CD8-positive, alpha-beta memory T cell (primary cell): ENCODE results near the gene ARMC9. TPM values are rescaled to one million over a fixed set of nuclear protein-coding genes. Genes with fewer than 3 reads are reported as not detected.
"Not testable (repeated sequence)": the region's sequence is repeated elsewhere in the genome, so short reads cannot be mapped to it uniquely, and the experiment has no call there.

Source experiments
- CTCF ChIA-PET: fragments of 350-600 bp; sonication (Branson Sonifier 250); formaldehyde crosslinking; loops from one replicate; lab custom pipeline; 2021; ENCODE audit warnings: antibody characterized with exemption; lab: Charles Lee
- POLR2A ChIA-PET: fragments of 350-600 bp; sonication (Branson Sonifier 250); formaldehyde crosslinking; loops from one replicate; lab custom pipeline; 2021; ENCODE audit warnings: antibody characterized with exemption; lab: Charles Lee
- DNase-seq, 5 donors: peaks; one replicate each; pipeline versions ENCODE4 v3.0.0 to v3.0.0-alpha.2; 2020 to 2022; ENCODE audit warnings: mixed read lengths in 1 of 5
- H3K27ac ChIP-seq: one replicate; pipeline ENCODE4 v1.7.0; 2013; ENCODE audit warnings: low read depth, mild to moderate bottlenecking, low read length, moderate library complexity
- H3K27me3 ChIP-seq: 2 replicates; pipeline ENCODE4 v1.7.0; 2013; ENCODE audit warnings: low read length, mild to moderate bottlenecking; ENCODE audit not compliant: insufficient read depth, poor library complexity, severe bottlenecking
- H3K36me3 ChIP-seq: 2 replicates; pipeline ENCODE4 v1.7.0; 2013; ENCODE audit warnings: mild to moderate bottlenecking, low read length, moderate library complexity; ENCODE audit not compliant: insufficient read depth
- H3K4me1 ChIP-seq: 2 replicates; pipeline ENCODE4 v1.7.0; 2013; ENCODE audit warnings: mild to moderate bottlenecking, low read length, moderate library complexity; ENCODE audit not compliant: insufficient read depth
- H3K4me3 ChIP-seq: 2 replicates; pipeline ENCODE4 v1.7.0; 2013; ENCODE audit warnings: mild to moderate bottlenecking, low read length
- H3K9me3 ChIP-seq: 2 replicates; pipeline ENCODE4 v1.7.0; 2013; ENCODE audit warnings: mild to moderate bottlenecking, low read length
- H3K27ac Mint-ChIP-seq, 8 donors: one replicate each; pipeline ENCODE4 v1.8.0; 2020 to 2021; ENCODE audit warnings: mixed read lengths in 8 of 8, mild to moderate bottlenecking in 6 of 8, inconsistent platforms in 3 of 8, moderate library complexity in 3 of 8
- H3K27me3 Mint-ChIP-seq, 2 donors: one replicate each; pipeline ENCODE4 v1.8.0; 2020 to 2021; ENCODE audit warnings: mixed read lengths in 2 of 2, mild to moderate bottlenecking in 1 of 2, moderate library complexity in 1 of 2
- H3K36me3 Mint-ChIP-seq, 3 donors: one replicate each; pipeline ENCODE4 v1.8.0; 2020 to 2021; ENCODE audit warnings: mixed read lengths in 3 of 3, inconsistent platforms in 1 of 3, mild to moderate bottlenecking in 1 of 3
- H3K4me1 Mint-ChIP-seq, 3 donors: one replicate each; pipeline ENCODE4 v1.8.0; 2020 to 2021; ENCODE audit warnings: mixed read lengths in 3 of 3, inconsistent platforms in 1 of 3, mild to moderate bottlenecking in 1 of 3
- H3K4me3 Mint-ChIP-seq, 7 donors: one replicate each; pipeline ENCODE4 v1.8.0; 2020 to 2021; ENCODE audit warnings: mixed read lengths in 7 of 7, mild to moderate bottlenecking in 6 of 7, moderate library complexity in 4 of 7, inconsistent platforms in 2 of 7
- H3K9me3 Mint-ChIP-seq, 5 donors: one replicate each; pipeline ENCODE4 v1.8.0; 2020 to 2022; ENCODE audit warnings: mixed read lengths in 5 of 5, mild to moderate bottlenecking in 3 of 5, moderate library complexity in 2 of 5, inconsistent platforms in 1 of 5
- polyA plus RNA-seq: library from polyadenylated mRNA; unstranded; fragments of 300-500 nt; fragmentation: Illumina TruSeq; gene quantifications from one replicate; pipeline ENCODE4 v1.2.3, GENCODE V29; 2021
- total RNA-seq, 2 experiments: library from RNA; stranded (reverse); gene quantifications; one replicate each; pipeline ENCODE4 v1.2.3, GENCODE V29; 2021

ARMC9 gene
- total and polyA plus RNA-seq, 3 experiments from 2014 or later = 1.0 to 6.4 (median 5.3) TPM

GRCh38 chr2:231372326-231372725 is 173.9 kb downstream of the ARMC9 start:
- no peaks in the 10 kb centered on the region for H3K27me3 ChIP-seq
- Mint-ChIP-seq H3K4me1 (no peaks in the 10 kb centered on the region), H3K36me3 (no peaks in the 10 kb centered on the region), H3K27ac (no peak overlapping the region), H3K4me3 (no peak overlapping the region), H3K9me3 (no peaks in the 10 kb centered on the region), H3K27me3 (peaks cover 0 to 4% of the 10 kb centered on the region in 2 donors)
- DNase-seq = peak in 1 of 5 donors; percentile 29
- no peaks in the 10 kb centered on the region for H3K4me1 ChIP-seq
- CTCF ChIA-PET = interaction anchor here (1.2 kb wide), 1 partner anchor 25 kb away, joined by 3 read pairs; no protein-coding TSS in a partner anchor
- no peaks in the 10 kb centered on the region for H3K36me3 ChIP-seq
- POLR2A ChIA-PET = interaction anchor here (0.6 kb wide), 1 partner anchor 26 kb away, joined by 4 read pairs; no protein-coding TSS in a partner anchor
- no peaks in the 10 kb centered on the region for H3K9me3 ChIP-seq
- no peak overlapping the region for H3K4me3 ChIP-seq
- no peak overlapping the region for H3K27ac ChIP-seq

- POLR2A ChIA-PET = no interaction called here
- Mint-ChIP-seq H3K27me3 (peaks cover 0 to 4% of the 10 kb centered on the region in 2 donors), H3K36me3 (no peaks in the 10 kb centered on the region), H3K27ac (peak overlapping the region in 1 of 8 donors; percentile 33), H3K4me1 (no peaks in the 10 kb centered on the region), H3K9me3 (no peaks in the 10 kb centered on the region), H3K4me3 (no peak overlapping the region)
- DNase-seq = no peak
- no peak overlapping the region for H3K4me3 ChIP-seq
- no peaks in the 10 kb centered on the region for H3K36me3 ChIP-seq
- H3K27me3 ChIP-seq = no peaks in the 10 kb centered on the region
- no peaks in the 10 kb centered on the region for H3K4me1 ChIP-seq
- H3K27ac ChIP-seq = no peak overlapping the region
- CTCF ChIA-PET = no interaction called here
- H3K9me3 ChIP-seq = no peaks in the 10 kb centered on the region
Observed at GRCh38 chr2:231373184-231373583, 174.8 kb downstream of the ARMC9 start.

- H3K4me3 Mint-ChIP-seq = no peak overlapping the region
- no peaks in the 10 kb centered on the region for H3K9me3 Mint-ChIP-seq
- DNase-seq = no peak
- no peaks in the 10 kb centered on the region for H3K4me1 Mint-ChIP-seq
- peaks cover 0 to 4% of the 10 kb centered on the region in 2 donors for H3K27me3 Mint-ChIP-seq
- no peak overlapping the region for H3K4me3 ChIP-seq
- no peaks in the 10 kb centered on the region for H3K36me3 ChIP-seq
- no peaks in the 10 kb centered on the region for H3K4me1 ChIP-seq
- no peaks in the 10 kb centered on the region for H3K9me3 ChIP-seq
- no peaks in the 10 kb centered on the region for H3K36me3 Mint-ChIP-seq
- ChIA-PET CTCF (interaction anchor here (0.7 kb wide), 1 partner anchor 146 kb away, joined by 3 read pairs; no protein-coding TSS in a partner anchor), POLR2A (no interaction called here)
- no peaks in the 10 kb centered on the region for H3K27me3 ChIP-seq
- H3K27ac Mint-ChIP-seq = peak overlapping the region in 2 of 8 donors; percentile 33 to 65
- H3K27ac ChIP-seq = no peak overlapping the region
Observed at GRCh38 chr2:231373786-231374349, 175.4 kb downstream of the ARMC9 start.

- no peak overlapping the region for H3K4me3 Mint-ChIP-seq
- H3K9me3 Mint-ChIP-seq = no peaks in the 10 kb centered on the region
- Histone ChIP-seq H3K4me1 (no peaks in the 10 kb centered on the region), H3K36me3 (no peaks in the 10 kb centered on the region), H3K27ac (no peak overlapping the region), H3K9me3 (no peaks in the 10 kb centered on the region), H3K4me3 (no peak overlapping the region), H3K27me3 (no peaks in the 10 kb centered on the region)
- H3K27ac Mint-ChIP-seq = no peak overlapping the region
- no peak for DNase-seq
- H3K27me3 Mint-ChIP-seq = peaks cover 0 to 4% of the 10 kb centered on the region in 2 donors
- no peaks in the 10 kb centered on the region for H3K36me3 Mint-ChIP-seq
- no peaks in the 10 kb centered on the region for H3K4me1 Mint-ChIP-seq
- POLR2A ChIA-PET = no interaction called here
- CTCF ChIA-PET = no interaction called here
Observed at GRCh38 chr2:231374771-231375170, 176.3 kb downstream of the ARMC9 start.

GRCh38 chr2:231375994-231376615 is 177.7 kb downstream of the ARMC9 start:
- H3K9me3 Mint-ChIP-seq, H3K4me3 ChIP-seq, H3K4me1 Mint-ChIP-seq, H3K27ac ChIP-seq, H3K4me3 Mint-ChIP-seq, H3K27me3 ChIP-seq, H3K27me3 Mint-ChIP-seq, H3K36me3 Mint-ChIP-seq, CTCF ChIA-PET, POLR2A ChIA-PET, DNase-seq, H3K4me1 ChIP-seq, H3K9me3 ChIP-seq, H3K36me3 ChIP-seq: not testable (repeated sequence)
- H3K27ac Mint-ChIP-seq = peak overlapping the region in 1 of 8 donors; percentile 73

- no peak overlapping the region for H3K27ac ChIP-seq
- no peaks in the 10 kb centered on the region for H3K4me1 ChIP-seq
- DNase-seq = no peak
- ChIA-PET CTCF (no interaction called here), POLR2A (no interaction called here)
- no peaks in the 10 kb centered on the region for H3K27me3 ChIP-seq
- no peaks in the 10 kb centered on the region for H3K9me3 ChIP-seq
- no peak overlapping the region for H3K4me3 ChIP-seq
- Mint-ChIP-seq H3K27ac (peak overlapping the region in 1 of 8 donors; percentile 30), H3K27me3 (peaks cover 3 to 4% of the 10 kb centered on the region in 2 donors), H3K4me3 (no peak overlapping the region), H3K4me1 (no peaks in the 10 kb centered on the region), H3K9me3 (no peaks in the 10 kb centered on the region), H3K36me3 (no peaks in the 10 kb centered on the region)
- H3K36me3 ChIP-seq = no peaks in the 10 kb centered on the region
Observed at GRCh38 chr2:231376857-231377256, 178.4 kb downstream of the ARMC9 start.

GRCh38 chr2:231378026-231378722 is 179.7 kb downstream of the ARMC9 start:
- H3K4me1 Mint-ChIP-seq = no peaks in the 10 kb centered on the region
- Histone ChIP-seq H3K4me3 (no peak overlapping the region), H3K4me1 (no peaks in the 10 kb centered on the region), H3K36me3 (no peaks in the 10 kb centered on the region), H3K27me3 (no peaks in the 10 kb centered on the region), H3K27ac (no peak overlapping the region), H3K9me3 (no peaks in the 10 kb centered on the region)
- H3K27me3 Mint-ChIP-seq = peaks cover 3 to 4% of the 10 kb centered on the region in 2 donors
- no peaks in the 10 kb centered on the region for H3K9me3 Mint-ChIP-seq
- ChIA-PET POLR2A (no interaction called here), CTCF (no interaction called here)
- no peak for DNase-seq
- H3K36me3 Mint-ChIP-seq = no peaks in the 10 kb centered on the region
- H3K27ac Mint-ChIP-seq = no peak overlapping the region
- H3K4me3 Mint-ChIP-seq = no peak overlapping the region
